H1 (cell line): Measurements from ENCODE around the gene CD72. TPM values are rescaled to one million over a fixed set of nuclear protein-coding genes. Genes with fewer than 3 reads are reported as not detected.
"Not testable (repeated sequence)": the region's sequence is repeated elsewhere in the genome, so short reads cannot be mapped to it uniquely, and the experiment has no call there.

Source experiments
- CTCF ChIA-PET: fragments of 300-600 bp; sonication (Branson Sonifier 250); formaldehyde crosslinking; loops from one replicate; lab custom pipeline; 2021; ENCODE audit not compliant: partially characterized antibody; lab: Charles Lee
- POLR2A ChIA-PET: fragments of 300-600 bp; sonication (Branson Sonifier 250); formaldehyde crosslinking; loops from one replicate; lab custom pipeline; 2021; ENCODE audit warnings: inconsistent platforms; ENCODE audit not compliant: partially characterized antibody; lab: Charles Lee
- DNase-seq, 2 experiments: peaks; one replicate each; pipeline versions ENCODE4 v3.0.0 to v3.0.0-alpha.2; 2010 to 2022; ENCODE audit warnings: low spot score in 2 of 2, low read depth in 1 of 2, mixed read lengths in 1 of 2
- FAIRE-seq: peaks from 2 replicates; lab custom pipeline; 2011; peaks lifted over from hg19 to GRCh38; lab: Jason Lieb, UNC
- H2AFZ ChIP-seq: 2 replicates; pipeline ENCODE4 v1.8.1; 2012; ENCODE audit warnings: low read length, inconsistent platforms
- H2AK5ac ChIP-seq: 2 replicates; pipeline ENCODE4 v1.6.1; 2013; ENCODE audit warnings: low read depth, low read length
- H2BK120ac ChIP-seq: replicated peaks from 2 replicates; pipeline ENCODE3; 2013; ENCODE audit warnings: low read depth, low read length, inconsistent platforms
- H2BK12ac ChIP-seq: 2 replicates; pipeline ENCODE4 v1.6.1; 2013; ENCODE audit warnings: low read depth, low read length
- H2BK15ac ChIP-seq: 2 replicates; pipeline ENCODE4 v1.6.1; 2013; ENCODE audit warnings: low read length
- H2BK20ac ChIP-seq: 2 replicates; pipeline ENCODE4 v1.6.1; 2013; ENCODE audit warnings: low read length
- H2BK5ac ChIP-seq: 2 replicates; pipeline ENCODE4 v1.6.1; 2013; ENCODE audit warnings: low read depth, low read length
- H3K14ac ChIP-seq: 2 replicates; pipeline ENCODE4 v1.6.1; 2013; ENCODE audit warnings: inconsistent platforms; ENCODE audit not compliant: insufficient read length
- H3K18ac ChIP-seq: 2 replicates; pipeline ENCODE4 v1.6.1; 2013; ENCODE audit warnings: low read length; ENCODE audit errors: extremely low read depth
- H3K23ac ChIP-seq: 2 replicates; pipeline ENCODE4 v1.6.1; 2013; ENCODE audit warnings: inconsistent platforms; ENCODE audit not compliant: insufficient read length
- H3K23me2 ChIP-seq: 2 replicates; pipeline ENCODE4 v1.6.1; 2013; ENCODE audit warnings: low read depth, low read length
- H3K27ac ChIP-seq: 2 replicates; pipeline ENCODE4 v1.6.1; 2011; ENCODE audit warnings: low read depth, low read length, inconsistent platforms
- H3K27me3 ChIP-seq, 4 experiments: replicated peaks in 1 of 4; 1 replicate in 1 of 4; 2 replicates in 3 of 4; pipeline versions ENCODE4 v1.6.1 to v1.8.1; 2011 to 2013; ENCODE audit warnings: low read length in 3 of 4, mild to moderate bottlenecking in 3 of 4, inconsistent platforms in 2 of 4, mixed read lengths in 2 of 4, moderate library complexity in 1 of 4; ENCODE audit not compliant: control insufficient read depth in 3 of 4, insufficient read depth in 3 of 4; ENCODE audit errors: extremely low read depth in 1 of 4
- H3K36me3 ChIP-seq, 4 experiments: 2 replicates each; pipeline versions ENCODE4 v1.6.1 to v1.8.1; 2011 to 2013; ENCODE audit warnings: mild to moderate bottlenecking in 4 of 4, low read length in 3 of 4, moderate library complexity in 2 of 4, control low read depth in 1 of 4, inconsistent platforms in 1 of 4; ENCODE audit not compliant: insufficient read depth in 4 of 4, control insufficient read depth in 2 of 4
- H3K4ac ChIP-seq: replicated peaks from 2 replicates; pipeline ENCODE3; 2013; ENCODE audit warnings: low read length, low read depth, mixed read lengths, inconsistent platforms; ENCODE audit not compliant: insufficient read length
- H3K4me1 ChIP-seq, 4 experiments: replicated peaks in 1 of 4; 1 replicate in 1 of 4; 2 replicates in 3 of 4; pipeline versions ENCODE4 v1.6.1 to v1.8.1; 2011 to 2013; ENCODE audit warnings: low read length in 3 of 4, inconsistent platforms in 2 of 4, mixed read lengths in 1 of 4; ENCODE audit not compliant: insufficient read depth in 4 of 4, control insufficient read depth in 3 of 4
- H3K4me2 ChIP-seq, 2 experiments: 2 replicates each; pipeline versions ENCODE4 v1.6.1 to v1.8.1; 2011 to 2013; ENCODE audit warnings: low read depth in 2 of 2, low read length in 2 of 2, control low read depth in 1 of 2, inconsistent platforms in 1 of 2, mild to moderate bottlenecking in 1 of 2; ENCODE audit not compliant: insufficient read depth in 1 of 2
- H3K4me3 ChIP-seq, 4 experiments: fragments of 200-600, 300-600 bp in 1 of 4; sonication (generic), shearing (Covaris generic), sonication (Bioruptor Twin) in 1 of 4; 2 replicates each; pipeline versions ENCODE4 v1.5.1 to v1.8.1; 2011 to 2016; ENCODE audit warnings: low read length in 4 of 4, low read depth in 3 of 4, control low read depth in 2 of 4, inconsistent platforms in 2 of 4, mild to moderate bottlenecking in 2 of 4, mixed read lengths in 1 of 4, moderate library complexity in 1 of 4; ENCODE audit not compliant: insufficient read depth in 2 of 4; ENCODE audit errors: extremely low read depth in 1 of 4
- H3K56ac ChIP-seq: replicated peaks from 2 replicates; pipeline ENCODE3; 2013; ENCODE audit warnings: low read depth, mild to moderate bottlenecking, mixed read lengths, low read length, inconsistent platforms; ENCODE audit not compliant: insufficient read length
- H3K79me1 ChIP-seq: 2 replicates; pipeline ENCODE4 v1.6.1; 2013; ENCODE audit warnings: low read depth, low read length, control low read depth
- H3K79me2 ChIP-seq, 2 experiments: 2 replicates each; pipeline versions ENCODE4 v1.6.1 to v1.8.1; 2012 to 2013; ENCODE audit warnings: low read length in 2 of 2, mild to moderate bottlenecking in 2 of 2, inconsistent platforms in 1 of 2; ENCODE audit not compliant: insufficient read depth in 2 of 2, control insufficient read depth in 1 of 2
- H3K9ac ChIP-seq, 4 experiments: replicated peaks in 1 of 4; 1 replicate in 1 of 4; 2 replicates in 3 of 4; pipeline versions ENCODE4 v1.6.1 to v1.8.1; 2011 to 2013; ENCODE audit warnings: low read depth in 3 of 4, low read length in 3 of 4, control low read depth in 2 of 4, mild to moderate bottlenecking in 2 of 4, moderate library complexity in 2 of 4, inconsistent platforms in 1 of 4; ENCODE audit errors: extremely low read depth in 1 of 4
- H3K9me3 ChIP-seq, 2 experiments: 2 replicates each; pipeline versions ENCODE4 v1.6.1 to v1.8.1; 2012 to 2013; ENCODE audit warnings: mild to moderate bottlenecking in 2 of 2, moderate library complexity in 2 of 2, control low read depth in 1 of 2, inconsistent platforms in 1 of 2, low read depth in 1 of 2, low read length in 1 of 2, mixed read lengths in 1 of 2; ENCODE audit not compliant: insufficient read depth in 2 of 2
- H4K20me1 ChIP-seq, 2 experiments: replicated peaks in 1 of 2; 2 replicates each; pipeline versions ENCODE3 to v1.8.1; 2011 to 2013; ENCODE audit warnings: inconsistent platforms in 2 of 2, low read length in 2 of 2, mild to moderate bottlenecking in 1 of 2; ENCODE audit not compliant: insufficient read depth in 2 of 2, control insufficient read depth in 1 of 2
- H4K5ac ChIP-seq: 2 replicates; pipeline ENCODE4 v1.6.1; 2013; ENCODE audit warnings: low read length, low read depth, mixed read lengths, inconsistent platforms; ENCODE audit not compliant: insufficient read length
- H4K8ac ChIP-seq: 2 replicates; pipeline ENCODE4 v1.8.0; 2013; ENCODE audit warnings: mild to moderate bottlenecking, moderate library complexity, low read length, inconsistent platforms; ENCODE audit not compliant: insufficient read depth; ENCODE audit errors: extremely low read depth
- H4K91ac ChIP-seq: replicated peaks from 2 replicates; pipeline ENCODE3; 2013; ENCODE audit warnings: low read length, mixed read lengths, inconsistent platforms; ENCODE audit not compliant: insufficient read length
- WGBS, 2 experiments: shearing (Covaris generic) in 1 of 2; methylation state at CpG; one replicate each; pipeline versions ENCODE4 v1.1.6 to v1.1.7; 2013 to 2015; ENCODE audit warnings: low lambda C conversion rate in 2 of 2, mixed read lengths in 2 of 2, inconsistent platforms in 1 of 2, low coverage in 1 of 2, missing lambda C conversion rate in 1 of 2; ENCODE audit not compliant: insufficient replicate concordance in 2 of 2, insufficient coverage in 1 of 2, insufficient read length in 1 of 2; ENCODE audit errors: extremely low coverage in 1 of 2, missing lambda C conversion rate in 1 of 2; 5-methylcytosine and 5-hydroxymethylcytosine counted together
- polyA plus RNA-seq, 7 experiments: library from polyadenylated mRNA; depleted of rRNA in 3 of 7; stranded (reverse) in 5 of 7; unstranded in 2 of 7; fragments of >200 nt in 5 of 7; fragments of 200-250 nt in 2 of 7; gene quantifications; 1 replicate in 5 of 7; 2 replicates in 1 of 7; 4 replicates in 1 of 7; pipeline versions ENCODE4 v1.2.1 to v1.2.3, GENCODE V29; 2011 to 2013; ENCODE audit warnings: missing spikeins in 2 of 7, mixed read lengths in 2 of 7
- total RNA-seq: library from RNA; stranded (reverse); fragmentation: NEBNext Ultra II Directional; extraction: Animal tissue kit (Norgen Biotek cat#: 25700); gene quantifications from 2 replicates; pipeline ENCODE4 v1.2.1, GENCODE V29; 2021

CD72 gene
- total and polyA plus RNA-seq, 2 of the 8 experiments (the other 6 are each of a cell fraction or from before 2014, with no cell fraction given): 4.0 to 4.5 TPM

DNA sequence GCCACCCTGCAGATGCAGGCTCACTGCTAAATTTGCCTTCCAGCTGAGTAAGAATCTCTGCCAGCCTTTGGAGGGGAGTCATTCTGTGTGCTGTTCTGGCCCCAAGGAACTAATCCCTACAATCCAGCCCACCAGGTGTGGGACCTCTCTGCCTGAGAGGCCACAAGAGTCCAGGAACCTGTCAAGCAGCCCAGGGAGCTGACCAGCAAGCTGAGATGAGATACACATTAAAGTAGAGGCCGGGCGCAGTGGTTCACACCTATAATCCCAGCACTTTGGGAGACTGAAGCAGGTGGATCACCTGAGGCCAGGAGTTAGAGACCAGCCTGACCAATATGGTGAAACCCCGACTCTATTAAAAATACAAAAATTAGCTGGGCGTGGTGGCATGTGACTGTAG lies 6.1 kb downstream of the CD72 start:
- H2BK5ac ChIP-seq, H4K91ac ChIP-seq, H3K79me1 ChIP-seq, H2BK120ac ChIP-seq, H4K8ac ChIP-seq, H3K4me1 ChIP-seq, H4K20me1 ChIP-seq, FAIRE-seq, H3K4me3 ChIP-seq, H3K9ac ChIP-seq, H2BK15ac ChIP-seq, H4K5ac ChIP-seq, H3K56ac ChIP-seq, H2AFZ ChIP-seq, H3K18ac ChIP-seq, H3K23me2 ChIP-seq, H2BK20ac ChIP-seq, H3K9me3 ChIP-seq, H3K4me2 ChIP-seq, H3K14ac ChIP-seq, H3K27ac ChIP-seq, H3K23ac ChIP-seq, H3K79me2 ChIP-seq, DNase-seq, H2AK5ac ChIP-seq, H2BK12ac ChIP-seq, H3K4ac ChIP-seq, H3K27me3 ChIP-seq: not testable (repeated sequence)
- peaks cover 3 to 12% (median 9%) of the 10 kb centered on the region in 4 experiments; a peak in 5 of 8 replicates for H3K36me3 ChIP-seq
- ChIA-PET POLR2A (interaction anchor here (0.8 to 1.6 kb wide), 6 partner anchors 12 to 77 kb away, joined by 3 to 5 read pairs (median 4); partner anchors contain the start of genes CCDC107 and RMRP), CTCF (interaction anchor here (0.9 to 6.1 kb wide), 27 partner anchors 8 to 309 kb away, joined by 3 to 47 read pairs (median 7); partner anchors contain the start of genes ARHGEF39, CCDC107, CREB3 and RMRP)
- WGBS, 2 experiments: 87% methylated on average over 4 of the region's 4 CpGs; no CpG with 5 or more reads in 1 of the 2 experiments
